Liver (tissue), 3 donors: ENCODE results near the gene BOD1L1.

Experiments
- EGR1 ChIP-seq, 2 donors: IDR thresholded peaks; 2 replicates each; pipeline ENCODE4 v1.6.1; 2016 to 2018; ENCODE audit warnings: antibody characterized with exemption in 2 of 2, low read depth in 2 of 2
- GABPA ChIP-seq, 2 donors: IDR thresholded peaks in 1 of 2; conservative IDR thresholded peaks in 1 of 2; 2 replicates each; pipeline ENCODE4 v1.6.1; 2016; ENCODE audit warnings: antibody characterized with exemption in 2 of 2, mild to moderate bottlenecking in 1 of 2, moderate library complexity in 1 of 2
- HNF4A ChIP-seq, 2 donors: conservative IDR thresholded peaks; 2 replicates each; pipeline ENCODE4 v1.6.1; 2016; ENCODE audit warnings: antibody characterized with exemption in 2 of 2, mild to moderate bottlenecking in 2 of 2
- HNF4G ChIP-seq: IDR thresholded peaks from 2 replicates; pipeline ENCODE4 v1.6.1; 2016; ENCODE audit warnings: antibody characterized with exemption
- JUND ChIP-seq, 2 donors: IDR thresholded peaks; 2 replicates each; pipeline ENCODE4 v1.6.1; 2016; ENCODE audit warnings: antibody characterized with exemption in 2 of 2
- NR2F2 ChIP-seq: IDR thresholded peaks from 2 replicates; pipeline ENCODE4 v1.6.1; 2016; ENCODE audit warnings: antibody characterized with exemption
- RAD21 ChIP-seq, 2 donors: IDR thresholded peaks; 2 replicates each; pipeline ENCODE4 v1.6.1; 2016; ENCODE audit warnings: antibody characterized with exemption in 2 of 2, mild to moderate bottlenecking in 2 of 2
- TAF1 ChIP-seq: conservative IDR thresholded peaks from 2 replicates; pipeline ENCODE4 v1.6.1; 2016; ENCODE audit warnings: antibody characterized with exemption, mild to moderate bottlenecking
- TF ChIP-seq, protein P1 (sequence below): fragments of 150-350 bp; IDR thresholded peaks from 2 replicates; pipeline ENCODE4 v1.5.1; 2017; ENCODE audit warnings: improper control_type of control experiment, low read depth, low read length; ENCODE audit not compliant: missing input control
- TF ChIP-seq, protein P2 (sequence below): IDR thresholded peaks from 2 replicates; pipeline ENCODE4 v1.6.1; 2016; ENCODE audit warnings: antibody characterized with exemption, mild to moderate bottlenecking
- TF ChIP-seq, protein P3 (sequence below): IDR thresholded peaks from 2 replicates; pipeline ENCODE4 v1.6.1; 2016; ENCODE audit warnings: antibody characterized with exemption
- TF ChIP-seq, protein P4 (sequence below): IDR thresholded peaks from 2 replicates; pipeline ENCODE4 v1.6.1; 2016; ENCODE audit warnings: antibody characterized with exemption
- donor health status: healthy.
- donor health status: healthy.

DNA sequence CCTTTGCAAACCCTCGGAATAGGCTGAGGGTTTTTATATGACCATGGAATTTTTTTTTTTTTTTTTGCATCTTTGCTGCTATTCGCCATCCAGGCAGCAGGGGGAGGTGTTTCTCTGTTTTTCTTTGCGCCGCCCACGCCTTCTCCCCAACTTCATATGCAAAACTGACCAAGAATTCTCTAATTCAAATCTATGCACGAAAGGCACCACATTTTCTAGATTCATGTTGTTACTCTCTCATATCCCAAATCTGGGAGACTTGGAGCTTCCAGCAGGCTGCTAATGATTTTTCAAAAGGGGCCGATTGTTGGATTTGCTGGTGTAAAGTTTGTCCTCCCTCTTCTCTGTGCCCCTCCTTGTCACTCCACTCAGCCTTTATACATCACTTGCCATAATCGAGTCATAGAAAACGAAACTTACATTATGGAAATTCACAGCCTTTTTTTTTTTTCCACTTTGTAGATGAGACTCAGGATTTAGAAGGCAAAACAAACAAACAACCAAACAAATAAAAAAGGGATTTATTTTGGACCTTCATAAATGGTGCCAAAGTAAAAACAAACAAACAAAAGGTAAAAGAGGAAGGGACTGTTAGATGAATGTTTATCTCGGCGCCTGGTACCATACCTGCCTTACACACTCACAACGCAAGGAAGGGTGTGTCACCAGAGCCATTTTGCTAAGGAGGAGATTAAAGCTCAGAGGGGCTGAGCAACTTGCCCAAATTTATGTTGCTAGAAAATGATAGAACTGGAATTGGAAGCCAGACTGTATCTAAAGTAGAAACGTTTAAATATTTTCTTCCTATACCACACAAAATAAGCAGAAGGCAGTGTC is 29.3 kb upstream of the BOD1L1 start:
- no peak for TF ChIP-seq GABPA (IDR thresholded peaks at IDR 0.05 in 1 of 2, conservative IDR thresholded peaks at IDR 0.05 in 1 of 2)
- TF ChIP-seq, protein P1, sequence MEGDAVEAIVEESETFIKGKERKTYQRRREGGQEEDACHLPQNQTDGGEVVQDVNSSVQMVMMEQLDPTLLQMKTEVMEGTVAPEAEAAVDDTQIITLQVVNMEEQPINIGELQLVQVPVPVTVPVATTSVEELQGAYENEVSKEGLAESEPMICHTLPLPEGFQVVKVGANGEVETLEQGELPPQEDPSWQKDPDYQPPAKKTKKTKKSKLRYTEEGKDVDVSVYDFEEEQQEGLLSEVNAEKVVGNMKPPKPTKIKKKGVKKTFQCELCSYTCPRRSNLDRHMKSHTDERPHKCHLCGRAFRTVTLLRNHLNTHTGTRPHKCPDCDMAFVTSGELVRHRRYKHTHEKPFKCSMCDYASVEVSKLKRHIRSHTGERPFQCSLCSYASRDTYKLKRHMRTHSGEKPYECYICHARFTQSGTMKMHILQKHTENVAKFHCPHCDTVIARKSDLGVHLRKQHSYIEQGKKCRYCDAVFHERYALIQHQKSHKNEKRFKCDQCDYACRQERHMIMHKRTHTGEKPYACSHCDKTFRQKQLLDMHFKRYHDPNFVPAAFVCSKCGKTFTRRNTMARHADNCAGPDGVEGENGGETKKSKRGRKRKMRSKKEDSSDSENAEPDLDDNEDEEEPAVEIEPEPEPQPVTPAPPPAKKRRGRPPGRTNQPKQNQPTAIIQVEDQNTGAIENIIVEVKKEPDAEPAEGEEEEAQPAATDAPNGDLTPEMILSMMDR = peak; percentile 89
- TF ChIP-seq TAF1 = no peak
- TF ChIP-seq, protein P2, sequence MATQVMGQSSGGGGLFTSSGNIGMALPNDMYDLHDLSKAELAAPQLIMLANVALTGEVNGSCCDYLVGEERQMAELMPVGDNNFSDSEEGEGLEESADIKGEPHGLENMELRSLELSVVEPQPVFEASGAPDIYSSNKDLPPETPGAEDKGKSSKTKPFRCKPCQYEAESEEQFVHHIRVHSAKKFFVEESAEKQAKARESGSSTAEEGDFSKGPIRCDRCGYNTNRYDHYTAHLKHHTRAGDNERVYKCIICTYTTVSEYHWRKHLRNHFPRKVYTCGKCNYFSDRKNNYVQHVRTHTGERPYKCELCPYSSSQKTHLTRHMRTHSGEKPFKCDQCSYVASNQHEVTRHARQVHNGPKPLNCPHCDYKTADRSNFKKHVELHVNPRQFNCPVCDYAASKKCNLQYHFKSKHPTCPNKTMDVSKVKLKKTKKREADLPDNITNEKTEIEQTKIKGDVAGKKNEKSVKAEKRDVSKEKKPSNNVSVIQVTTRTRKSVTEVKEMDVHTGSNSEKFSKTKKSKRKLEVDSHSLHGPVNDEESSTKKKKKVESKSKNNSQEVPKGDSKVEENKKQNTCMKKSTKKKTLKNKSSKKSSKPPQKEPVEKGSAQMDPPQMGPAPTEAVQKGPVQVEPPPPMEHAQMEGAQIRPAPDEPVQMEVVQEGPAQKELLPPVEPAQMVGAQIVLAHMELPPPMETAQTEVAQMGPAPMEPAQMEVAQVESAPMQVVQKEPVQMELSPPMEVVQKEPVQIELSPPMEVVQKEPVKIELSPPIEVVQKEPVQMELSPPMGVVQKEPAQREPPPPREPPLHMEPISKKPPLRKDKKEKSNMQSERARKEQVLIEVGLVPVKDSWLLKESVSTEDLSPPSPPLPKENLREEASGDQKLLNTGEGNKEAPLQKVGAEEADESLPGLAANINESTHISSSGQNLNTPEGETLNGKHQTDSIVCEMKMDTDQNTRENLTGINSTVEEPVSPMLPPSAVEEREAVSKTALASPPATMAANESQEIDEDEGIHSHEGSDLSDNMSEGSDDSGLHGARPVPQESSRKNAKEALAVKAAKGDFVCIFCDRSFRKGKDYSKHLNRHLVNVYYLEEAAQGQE = no peak
- TF ChIP-seq EGR1 (IDR thresholded peaks at IDR 0.05; ENCODE audit: low read depth in 2 of 2) = peak; percentile 99
- TF ChIP-seq, protein P3, sequence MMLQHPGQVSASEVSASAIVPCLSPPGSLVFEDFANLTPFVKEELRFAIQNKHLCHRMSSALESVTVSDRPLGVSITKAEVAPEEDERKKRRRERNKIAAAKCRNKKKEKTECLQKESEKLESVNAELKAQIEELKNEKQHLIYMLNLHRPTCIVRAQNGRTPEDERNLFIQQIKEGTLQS = no peak
- TF ChIP-seq NR2F2 = no peak
- no peak for TF ChIP-seq JUND (IDR thresholded peaks at IDR 0.05)
- TF ChIP-seq, protein P4, sequence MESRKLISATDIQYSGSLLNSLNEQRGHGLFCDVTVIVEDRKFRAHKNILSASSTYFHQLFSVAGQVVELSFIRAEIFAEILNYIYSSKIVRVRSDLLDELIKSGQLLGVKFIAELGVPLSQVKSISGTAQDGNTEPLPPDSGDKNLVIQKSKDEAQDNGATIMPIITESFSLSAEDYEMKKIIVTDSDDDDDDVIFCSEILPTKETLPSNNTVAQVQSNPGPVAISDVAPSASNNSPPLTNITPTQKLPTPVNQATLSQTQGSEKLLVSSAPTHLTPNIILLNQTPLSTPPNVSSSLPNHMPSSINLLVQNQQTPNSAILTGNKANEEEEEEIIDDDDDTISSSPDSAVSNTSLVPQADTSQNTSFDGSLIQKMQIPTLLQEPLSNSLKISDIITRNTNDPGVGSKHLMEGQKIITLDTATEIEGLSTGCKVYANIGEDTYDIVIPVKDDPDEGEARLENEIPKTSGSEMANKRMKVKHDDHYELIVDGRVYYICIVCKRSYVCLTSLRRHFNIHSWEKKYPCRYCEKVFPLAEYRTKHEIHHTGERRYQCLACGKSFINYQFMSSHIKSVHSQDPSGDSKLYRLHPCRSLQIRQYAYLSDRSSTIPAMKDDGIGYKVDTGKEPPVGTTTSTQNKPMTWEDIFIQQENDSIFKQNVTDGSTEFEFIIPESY = no peak
- no peak for TF ChIP-seq HNF4G
- no peak for TF ChIP-seq HNF4A (conservative IDR thresholded peaks at IDR 0.05)
- peak; percentile 94 to 96 for TF ChIP-seq RAD21 (IDR thresholded peaks at IDR 0.05)
